ENCODE results near the gene MAML3. TPM values are rescaled to one million over a fixed set of nuclear protein-coding genes. Genes with fewer than 3 reads are reported as not detected.

Gene MAML3
- total RNA-seq, 4 donors from 2014 or later = 2.4 to 50.5 (median 17.8) TPM

DNA sequence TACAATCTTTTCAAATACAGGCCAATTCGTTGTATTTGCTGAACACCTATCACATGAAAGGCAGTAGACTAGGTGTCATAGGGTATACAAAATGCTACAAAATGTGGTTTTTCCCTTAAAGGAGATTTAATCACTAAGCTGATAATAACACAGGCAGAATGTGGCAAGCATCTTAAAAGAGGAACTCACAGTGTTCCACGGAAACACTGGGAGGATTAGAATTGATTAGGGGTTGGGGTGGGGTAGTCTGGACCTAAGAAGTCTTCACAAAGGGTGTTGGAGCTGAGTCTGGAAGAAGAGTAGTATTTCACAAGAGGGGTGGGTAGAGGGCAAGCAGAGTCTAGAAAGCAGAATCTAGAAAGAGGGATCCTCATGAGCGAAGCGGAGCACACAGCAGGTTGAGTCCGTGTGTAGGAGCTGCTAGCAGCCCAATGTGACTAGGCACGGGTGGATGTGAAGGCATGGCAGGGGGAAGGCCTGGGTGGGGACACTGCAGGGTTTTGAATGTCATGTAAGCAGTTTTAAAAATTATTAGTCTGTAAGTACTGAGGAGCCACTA lies 364.8 kb downstream of the MAML3 start:
- no peaks in the 10 kb centered on the region for H3K9me3 ChIP-seq
- H3K4me3 ChIP-seq = no peak overlapping the region
- DNase-seq = no peak
- no peak overlapping the region for H3K27ac ChIP-seq
- H3K4me1 ChIP-seq = peaks cover 0 to 8% of the 10 kb centered on the region in 2 donors
- H3K27me3 ChIP-seq = no peaks in the 10 kb centered on the region
- TF ChIP-seq POLR2A (IDR thresholded peaks at IDR 0.05) = no peak
- H3K36me3 ChIP-seq = no peaks in the 10 kb centered on the region
- intact Hi-C loops (cut with DNase I; ENCODE audit: low total_unique reads) = no loop called here

DNA sequence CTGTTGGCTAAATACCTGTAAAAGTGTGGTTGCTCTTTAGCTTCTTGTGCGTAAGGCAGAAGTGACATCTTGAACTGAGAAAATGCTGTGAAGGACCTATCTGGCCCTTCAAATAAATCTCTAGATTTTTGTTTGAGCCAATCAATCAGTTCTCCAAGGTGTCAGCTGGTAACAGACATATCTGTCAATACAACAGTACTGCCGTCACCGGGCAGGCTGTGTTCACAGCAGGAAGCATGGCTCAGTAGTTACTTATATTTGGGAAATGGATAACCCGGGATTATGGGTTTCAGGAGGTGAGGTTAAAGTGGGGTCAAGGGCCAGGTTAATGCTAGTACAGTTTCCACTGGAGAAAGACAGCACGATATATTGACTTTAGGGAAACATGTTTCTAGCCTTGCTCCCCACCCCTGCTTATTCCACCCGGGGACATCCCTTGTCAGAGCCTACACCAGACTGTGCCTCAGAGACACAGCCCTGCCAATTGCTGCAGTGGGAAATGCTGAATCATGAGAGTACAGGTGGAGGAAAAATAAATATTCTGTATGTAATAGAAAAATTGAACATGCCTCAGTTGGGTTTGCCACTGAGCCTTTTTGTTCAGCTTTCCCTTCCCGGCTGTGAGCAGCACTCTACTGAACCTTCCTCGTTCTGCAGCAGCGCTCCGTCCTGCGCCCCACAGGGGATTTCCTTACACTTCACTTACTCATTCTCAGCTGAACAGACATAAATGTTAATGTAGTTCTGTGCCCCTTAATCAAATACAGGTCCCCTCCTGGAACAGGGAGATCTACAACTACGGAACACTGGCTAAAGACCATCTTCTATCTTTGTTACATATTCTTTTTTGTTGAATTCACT lies 367.3 kb downstream of the MAML3 start:
- Histone ChIP-seq H3K9me3 (no peaks in the 10 kb centered on the region), H3K36me3 (no peaks in the 10 kb centered on the region), H3K4me3 (no peak overlapping the region), H3K27me3 (no peaks in the 10 kb centered on the region), H3K27ac (no peak overlapping the region), H3K4me1 (no peaks in the 10 kb centered on the region)
- no peak for DNase-seq
- TF ChIP-seq POLR2A (IDR thresholded peaks at IDR 0.05) = no peak
- TF ChIP-seq, protein P1, sequence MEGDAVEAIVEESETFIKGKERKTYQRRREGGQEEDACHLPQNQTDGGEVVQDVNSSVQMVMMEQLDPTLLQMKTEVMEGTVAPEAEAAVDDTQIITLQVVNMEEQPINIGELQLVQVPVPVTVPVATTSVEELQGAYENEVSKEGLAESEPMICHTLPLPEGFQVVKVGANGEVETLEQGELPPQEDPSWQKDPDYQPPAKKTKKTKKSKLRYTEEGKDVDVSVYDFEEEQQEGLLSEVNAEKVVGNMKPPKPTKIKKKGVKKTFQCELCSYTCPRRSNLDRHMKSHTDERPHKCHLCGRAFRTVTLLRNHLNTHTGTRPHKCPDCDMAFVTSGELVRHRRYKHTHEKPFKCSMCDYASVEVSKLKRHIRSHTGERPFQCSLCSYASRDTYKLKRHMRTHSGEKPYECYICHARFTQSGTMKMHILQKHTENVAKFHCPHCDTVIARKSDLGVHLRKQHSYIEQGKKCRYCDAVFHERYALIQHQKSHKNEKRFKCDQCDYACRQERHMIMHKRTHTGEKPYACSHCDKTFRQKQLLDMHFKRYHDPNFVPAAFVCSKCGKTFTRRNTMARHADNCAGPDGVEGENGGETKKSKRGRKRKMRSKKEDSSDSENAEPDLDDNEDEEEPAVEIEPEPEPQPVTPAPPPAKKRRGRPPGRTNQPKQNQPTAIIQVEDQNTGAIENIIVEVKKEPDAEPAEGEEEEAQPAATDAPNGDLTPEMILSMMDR (IDR thresholded peaks at IDR 0.05) = no peak
- intact Hi-C loops (cut with DNase I; ENCODE audit: low total_unique reads) = no loop called here

DNA sequence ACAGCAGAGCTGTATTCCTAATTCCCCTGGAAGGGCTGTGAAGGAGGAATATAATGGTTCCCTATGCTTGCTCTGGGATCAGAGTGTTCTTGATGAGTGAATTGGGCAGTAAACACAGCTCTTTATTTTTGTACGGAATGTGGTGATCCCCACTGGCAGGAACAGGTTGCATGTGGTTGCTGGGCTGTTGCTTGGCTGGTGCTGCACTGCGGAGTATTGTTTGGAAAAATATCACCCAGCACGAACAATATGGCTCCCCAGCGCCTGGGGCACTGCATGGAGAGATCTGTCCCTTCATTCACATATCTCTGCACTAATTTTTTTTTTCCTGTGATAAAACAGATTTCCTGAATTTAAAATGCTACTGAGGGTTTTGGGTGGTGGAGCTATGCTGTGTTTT lies 368.6 kb downstream of the MAML3 start:
- Histone ChIP-seq H3K27ac (no peak overlapping the region), H3K36me3 (no peaks in the 10 kb centered on the region), H3K9me3 (no peaks in the 10 kb centered on the region), H3K4me3 (no peak overlapping the region), H3K4me1 (no peaks in the 10 kb centered on the region), H3K27me3 (no peaks in the 10 kb centered on the region)
- no peak for DNase-seq
- intact Hi-C loops (cut with DNase I; ENCODE audit: low total_unique reads) = no loop called here
- no peak for TF ChIP-seq POLR2A (IDR thresholded peaks at IDR 0.05)
- TF ChIP-seq, protein P1 (IDR thresholded peaks at IDR 0.05) = no peak

DNA sequence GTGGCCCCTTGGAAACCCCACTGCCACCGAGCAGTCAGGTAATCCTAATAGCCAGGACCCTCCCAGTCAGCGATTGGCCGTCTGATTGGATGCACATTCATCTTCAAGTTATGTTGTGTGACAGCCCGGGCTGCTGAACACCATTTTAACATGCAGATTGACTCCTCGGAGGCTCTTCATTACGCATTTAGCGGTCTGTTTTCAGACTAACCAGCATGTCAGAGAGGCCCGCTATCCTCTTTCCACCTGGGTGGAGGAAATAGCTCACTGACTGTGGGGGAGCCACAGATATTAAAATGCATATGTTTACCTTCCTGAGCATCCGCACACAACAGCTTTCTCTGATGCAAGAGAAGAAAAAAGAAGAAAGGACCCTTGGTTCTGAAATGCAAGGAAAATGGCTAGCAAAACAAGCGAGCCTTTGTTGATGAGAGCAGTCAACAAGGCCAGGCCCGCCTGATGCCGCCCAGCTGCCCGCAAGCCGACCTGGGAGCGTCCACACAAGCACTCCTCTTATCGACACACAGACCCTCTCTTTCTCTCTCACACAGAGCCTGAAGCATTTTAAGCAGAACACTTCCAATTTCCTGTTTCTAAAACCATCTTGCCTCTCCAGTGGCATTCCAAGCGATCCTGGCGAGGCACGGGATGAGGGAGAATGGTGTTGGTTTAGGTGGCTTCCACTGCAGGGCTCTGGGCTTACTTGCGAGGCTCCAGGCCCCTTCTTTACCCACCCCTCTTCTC lies 370.1 kb downstream of the MAML3 start:
- intact Hi-C loops (cut with DNase I; ENCODE audit: low total_unique reads) = no loop called here
- no peak overlapping the region for H3K4me3 ChIP-seq
- H3K9me3 ChIP-seq = no peaks in the 10 kb centered on the region
- H3K27me3 ChIP-seq = no peaks in the 10 kb centered on the region
- no peak overlapping the region for H3K27ac ChIP-seq
- no peak for DNase-seq
- TF ChIP-seq POLR2A (IDR thresholded peaks at IDR 0.05) = no peak
- TF ChIP-seq, protein P1 (IDR thresholded peaks at IDR 0.05) = no peak
- no peaks in the 10 kb centered on the region for H3K36me3 ChIP-seq
- H3K4me1 ChIP-seq = no peaks in the 10 kb centered on the region

DNA sequence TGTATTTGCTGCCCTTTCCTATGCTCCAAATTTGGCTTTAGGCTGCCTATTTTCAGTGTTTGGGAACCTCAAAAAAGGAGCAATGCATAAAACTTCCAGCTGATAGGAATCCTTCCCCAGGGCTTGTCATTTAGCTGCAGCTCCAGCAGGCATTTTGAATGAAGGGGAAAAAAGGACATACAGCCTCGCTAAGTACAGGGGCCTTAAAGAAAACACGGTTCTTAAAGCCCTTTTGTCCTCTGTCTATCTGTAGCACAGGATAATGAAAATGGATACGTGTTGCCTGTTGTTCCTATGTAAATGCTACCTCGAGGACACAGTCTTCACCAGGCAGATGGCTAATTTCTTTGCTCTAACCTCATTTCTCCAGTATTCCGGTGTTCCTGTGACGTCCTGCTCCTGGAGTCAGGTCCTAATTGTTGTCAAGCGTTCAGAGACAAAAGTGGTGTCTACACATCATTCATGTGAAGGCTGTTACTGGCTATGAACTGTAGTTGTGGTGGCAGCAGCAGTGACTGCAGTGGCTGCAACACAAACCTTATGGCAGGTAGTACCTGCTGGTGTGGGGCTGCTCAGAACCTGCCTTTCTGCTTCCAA lies 371.0 kb downstream of the MAML3 start:
- intact Hi-C loops (cut with DNase I; ENCODE audit: low total_unique reads) = no loop called here
- Histone ChIP-seq H3K4me3 (no peak overlapping the region), H3K9me3 (no peaks in the 10 kb centered on the region), H3K27me3 (no peaks in the 10 kb centered on the region), H3K36me3 (no peaks in the 10 kb centered on the region), H3K4me1 (no peaks in the 10 kb centered on the region), H3K27ac (no peak overlapping the region)
- TF ChIP-seq, protein P1 (IDR thresholded peaks at IDR 0.05) = no peak
- TF ChIP-seq POLR2A (IDR thresholded peaks at IDR 0.05) = no peak
- DNase-seq = no peak

All from uterus (tissue), 4 donors.